Esophagus squamous epithelium (tissue), 4 donors: ENCODE results near the gene ZNF407.

Experiments used
- POLR2A ChIP-seq, 4 donors: fragments of 450-650 bp; IDR thresholded peaks; one replicate each; pipeline ENCODE4 v1.6.1; 2017; ENCODE audit warnings: antibody characterized with exemption in 4 of 4, mild to moderate bottlenecking in 4 of 4, moderate library complexity in 3 of 4
- TF ChIP-seq, protein P1 (sequence below), 6 experiments: fragments of 450-650 bp in 4 of 6; fragments of 200-600 bp in 2 of 6; sonication (generic) in 2 of 6; IDR thresholded peaks; one replicate each; pipeline ENCODE4 v1.5.1; 2016 to 2019; ENCODE audit warnings: antibody characterized with exemption in 6 of 6, mild to moderate bottlenecking in 4 of 6, moderate library complexity in 4 of 6

GRCh38 chr18:74799542-74799941 lies 201.9 kb downstream of the ZNF407 start:
- TF ChIP-seq POLR2A (IDR thresholded peaks at IDR 0.05), result no peak
- TF ChIP-seq, protein P1, sequence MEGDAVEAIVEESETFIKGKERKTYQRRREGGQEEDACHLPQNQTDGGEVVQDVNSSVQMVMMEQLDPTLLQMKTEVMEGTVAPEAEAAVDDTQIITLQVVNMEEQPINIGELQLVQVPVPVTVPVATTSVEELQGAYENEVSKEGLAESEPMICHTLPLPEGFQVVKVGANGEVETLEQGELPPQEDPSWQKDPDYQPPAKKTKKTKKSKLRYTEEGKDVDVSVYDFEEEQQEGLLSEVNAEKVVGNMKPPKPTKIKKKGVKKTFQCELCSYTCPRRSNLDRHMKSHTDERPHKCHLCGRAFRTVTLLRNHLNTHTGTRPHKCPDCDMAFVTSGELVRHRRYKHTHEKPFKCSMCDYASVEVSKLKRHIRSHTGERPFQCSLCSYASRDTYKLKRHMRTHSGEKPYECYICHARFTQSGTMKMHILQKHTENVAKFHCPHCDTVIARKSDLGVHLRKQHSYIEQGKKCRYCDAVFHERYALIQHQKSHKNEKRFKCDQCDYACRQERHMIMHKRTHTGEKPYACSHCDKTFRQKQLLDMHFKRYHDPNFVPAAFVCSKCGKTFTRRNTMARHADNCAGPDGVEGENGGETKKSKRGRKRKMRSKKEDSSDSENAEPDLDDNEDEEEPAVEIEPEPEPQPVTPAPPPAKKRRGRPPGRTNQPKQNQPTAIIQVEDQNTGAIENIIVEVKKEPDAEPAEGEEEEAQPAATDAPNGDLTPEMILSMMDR (IDR thresholded peaks at IDR 0.05), result no peak
